Lung (tissue), 12 donors: Measurements from ENCODE around the gene LIMK2. TPM values are rescaled to one million over a fixed set of nuclear protein-coding genes. Genes with fewer than 3 reads are reported as not detected.
A peak's percentile ranks its signal among the peaks of the same experiment; 100 is the strongest.

ENCODE experiments used
- ATAC-seq: fragments of 200-7000 bp; cut with Tn5 transposase; one replicate; pipeline ENCODE4 v1.9.1; 2020; ENCODE audit warnings: moderate number of reproducible peaks; ENCODE audit not compliant: insufficient read depth, low FRiP score
- DNase-seq, 3 donors: peaks; one replicate each; pipeline ENCODE4 v3.0.0-alpha.2; 2013 to 2017
- H3K27ac ChIP-seq, 2 donors: one replicate each; pipeline ENCODE4 v1.5.1; 2013; ENCODE audit warnings: mild to moderate bottlenecking in 2 of 2, moderate library complexity in 2 of 2, control low read depth in 1 of 2, inconsistent platforms in 1 of 2, low read depth in 1 of 2, low read length in 1 of 2
- H3K27me3 ChIP-seq, 3 donors: one replicate each; pipeline ENCODE4 v1.5.1; 2013; ENCODE audit warnings: low read length in 2 of 3; ENCODE audit not compliant: control insufficient read depth in 3 of 3, insufficient read depth in 3 of 3
- H3K36me3 ChIP-seq, 4 donors: one replicate each; pipeline ENCODE4 v1.5.1; 2013; ENCODE audit warnings: low read length in 4 of 4, mild to moderate bottlenecking in 1 of 4, moderate library complexity in 1 of 4; ENCODE audit not compliant: control insufficient read depth in 4 of 4, insufficient read depth in 4 of 4
- H3K4me1 ChIP-seq, 5 donors: one replicate each; pipeline ENCODE4 v1.5.1; 2013; ENCODE audit warnings: low read length in 5 of 5, mild to moderate bottlenecking in 2 of 5, moderate library complexity in 1 of 5; ENCODE audit not compliant: control insufficient read depth in 5 of 5, insufficient read depth in 5 of 5
- H3K4me3 ChIP-seq: one replicate; pipeline ENCODE4 v1.5.1; 2013; ENCODE audit warnings: mild to moderate bottlenecking, control low read depth, moderate library complexity
- H3K9ac ChIP-seq, 2 donors: one replicate each; pipeline ENCODE4 v1.5.1; 2013; ENCODE audit warnings: low read length in 2 of 2, control low read depth in 1 of 2; ENCODE audit not compliant: insufficient read depth in 1 of 2
- H3K9me3 ChIP-seq, 4 donors: one replicate each; pipeline ENCODE4 v1.5.1; 2013; ENCODE audit warnings: low read length in 3 of 4, mild to moderate bottlenecking in 1 of 4, moderate library complexity in 1 of 4; ENCODE audit not compliant: control insufficient read depth in 4 of 4, insufficient read depth in 3 of 4
- CTCF ChIP-seq: IDR thresholded peaks from 2 replicates; pipeline ENCODE4 v1.5.1; 2012; ENCODE audit warnings: mild to moderate bottlenecking; ENCODE audit errors: control extremely low read depth, extremely low read depth
- WGBS, 2 donors: extraction: QIAGEN DNeasy Blood & Tissue Kit; methylation state at CpG; one replicate each; pipeline ENCODE4 v1.1.7; 2013; 5-methylcytosine and 5-hydroxymethylcytosine counted together
- polyA plus RNA-seq, 2 donors: library from polyadenylated mRNA; stranded (reverse); fragments of 200-250 nt; gene quantifications; one replicate each; pipeline ENCODE4 v1.2.1, GENCODE V29; 2013
- total RNA-seq, 2 donors: library from RNA; depleted of rRNA in 1 of 2; stranded (reverse); fragments of >200 nt in 1 of 2; gene quantifications; one replicate each; pipeline ENCODE4 v1.2.1, GENCODE V29; 2014 to 2021
- donor health status: control.
- donor health status: control.
- donor health status: Bipolar disorder and iron deficiency.
- donor health status: healthy.
- donor health status: DM: yes; HTN: yes; CAD: no.

LIMK2 gene
- total and polyA plus RNA-seq, 4 donors: 27.3 to 113 (median 81.4) TPM

GRCh38 chr22:31271026-31271425 is 58.9 kb downstream of the LIMK2 start:
- no peaks in the 10 kb centered on the region for H3K9me3 ChIP-seq
- ATAC-seq (no peak), DNase-seq (no peak)
- H3K27ac ChIP-seq: peak overlapping the region in 1 of 2 donors; percentile 29
- H3K9ac ChIP-seq: no peak overlapping the region
- WGBS, 2 donors: 96 to 99% methylated on average over 4 of the region's 4 CpGs
- H3K4me3 ChIP-seq: no peak overlapping the region
- TF ChIP-seq CTCF: no peak
- peaks cover 11 to 47% (median 37%) of the 10 kb centered on the region in 4 donors for H3K36me3 ChIP-seq
- H3K27me3 ChIP-seq: no peaks in the 10 kb centered on the region
- peaks cover 0 to 2% (median 0%) of the 10 kb centered on the region in 5 donors for H3K4me1 ChIP-seq

GRCh38 chr22:31271485-31271884 is 59.4 kb downstream of the LIMK2 start:
- no peak overlapping the region for H3K4me3 ChIP-seq
- H3K9me3 ChIP-seq: no peaks in the 10 kb centered on the region
- H3K4me1 ChIP-seq: peaks cover 0 to 2% (median 0%) of the 10 kb centered on the region in 5 donors
- DNase-seq (no peak), ATAC-seq (no peak)
- H3K9ac ChIP-seq: no peak overlapping the region
- peak overlapping the region in 1 of 2 donors; percentile 52 for H3K27ac ChIP-seq
- no peaks in the 10 kb centered on the region for H3K27me3 ChIP-seq
- no peak for TF ChIP-seq CTCF
- peaks cover 10 to 43% (median 34%) of the 10 kb centered on the region in 4 donors for H3K36me3 ChIP-seq
- WGBS, 2 donors: 74 to 78% methylated on average over 3 of the region's 3 CpGs

GRCh38 chr22:31272522-31273446 is 60.7 kb downstream of the LIMK2 start:
- H3K27ac ChIP-seq: peak overlapping the region in 1 of 2 donors; percentile 54
- H3K4me3 ChIP-seq: no peak overlapping the region
- no peak overlapping the region for H3K9ac ChIP-seq
- DNase-seq (peak; percentile 55 to 73 (median 64)), ATAC-seq (peak; percentile 58)
- peaks cover 0 to 2% (median 0%) of the 10 kb centered on the region in 5 donors for H3K4me1 ChIP-seq
- no peaks in the 10 kb centered on the region for H3K9me3 ChIP-seq
- WGBS, 2 donors: 54 to 67% methylated on average over 15 of the region's 15 CpGs
- H3K27me3 ChIP-seq: no peaks in the 10 kb centered on the region
- peaks cover 7 to 45% (median 28%) of the 10 kb centered on the region in 4 donors for H3K36me3 ChIP-seq
- TF ChIP-seq CTCF: peak; percentile 66
